GM08714 (cell line): Measurements from ENCODE around the gene CEBPG.
A peak's percentile ranks its signal among the peaks of the same experiment; 100 is the strongest.

Experiments
- H3K4me3 ChIP-seq: fragments of 200-500 bp; sonication (Bioruptor generic); 2 replicates; pipeline ENCODE4 v1.5.1; 2014; ENCODE audit warnings: mild to moderate bottlenecking, low read length, inconsistent platforms
- ZNF274 ChIP-seq: IDR thresholded peaks from 2 replicates; pipeline ENCODE4 v1.6.1; 2012; ENCODE audit warnings: mild to moderate bottlenecking, low read depth, low read length

CEBPG gene

DNA sequence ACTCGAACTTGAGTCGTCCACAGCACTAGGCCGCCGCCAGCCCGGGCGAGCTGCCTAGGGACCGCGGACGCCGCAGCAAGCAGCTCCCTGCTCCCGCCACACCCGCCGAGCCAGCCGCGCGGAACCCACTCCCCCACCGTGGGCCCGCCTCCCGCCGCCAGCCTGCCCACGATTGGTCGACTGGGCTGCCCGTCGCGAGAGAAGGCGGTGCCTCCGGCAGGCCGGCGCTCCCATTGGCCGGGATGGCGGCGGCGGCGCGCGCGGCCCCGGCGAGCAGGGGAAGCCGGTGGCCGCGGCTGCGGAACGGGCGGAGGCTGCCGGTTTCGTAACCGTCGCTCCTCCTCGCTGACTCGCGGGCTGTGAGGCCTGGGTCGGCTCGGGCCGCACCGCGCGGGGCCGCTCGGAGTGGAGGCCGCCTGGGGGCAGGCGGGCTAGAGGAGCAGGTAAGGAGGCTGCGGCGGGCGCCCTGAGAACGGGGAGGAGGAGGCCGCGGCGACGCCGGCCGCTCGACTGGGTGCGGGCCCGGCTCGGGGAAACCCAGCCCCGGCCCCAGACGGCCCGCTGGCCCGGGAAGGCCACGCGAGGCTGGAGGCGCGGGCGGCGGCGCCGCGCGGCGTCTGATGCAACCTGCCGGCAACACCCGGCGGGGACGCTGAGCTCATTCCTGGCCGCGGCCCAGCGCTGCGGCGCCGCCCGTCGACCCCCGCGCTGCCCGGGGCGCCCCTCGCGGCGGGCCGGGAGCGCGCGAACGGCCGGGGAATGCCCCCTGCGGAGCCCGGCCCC is at the start of gene CEBPG:
Gene CEBPG, plus strand, starts transcription at position 257 of the 783 bp plus-strand sequence. CDS start 5,531 bp downstream, outside the sequence.
- TF ChIP-seq ZNF274, result no peak
- H3K4me3 ChIP-seq, result peak within 1 kb of the TSS; percentile 94

DNA sequence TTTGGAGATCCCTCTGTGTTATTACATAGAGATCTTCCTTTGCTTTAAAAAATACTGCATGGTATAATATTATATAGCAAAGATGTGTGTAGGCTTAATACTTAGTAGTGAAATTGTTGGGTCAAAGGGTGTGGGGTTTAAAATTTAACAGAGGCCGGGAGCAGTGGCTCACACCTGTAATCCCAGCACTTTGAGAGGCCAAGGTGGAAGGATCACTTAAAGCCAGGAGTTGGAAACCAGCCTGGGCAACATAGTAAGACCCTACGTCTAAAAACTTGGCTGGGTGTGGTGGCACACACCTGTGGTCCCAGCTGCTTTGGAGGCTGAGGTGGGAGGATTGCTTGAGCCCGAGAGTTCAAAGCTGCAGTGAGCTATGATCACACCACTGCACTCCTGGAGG is 48.9 kb upstream of the CEBPG start:
- H3K4me3 ChIP-seq, result no peak overlapping the region
- TF ChIP-seq ZNF274, result no peak

DNA sequence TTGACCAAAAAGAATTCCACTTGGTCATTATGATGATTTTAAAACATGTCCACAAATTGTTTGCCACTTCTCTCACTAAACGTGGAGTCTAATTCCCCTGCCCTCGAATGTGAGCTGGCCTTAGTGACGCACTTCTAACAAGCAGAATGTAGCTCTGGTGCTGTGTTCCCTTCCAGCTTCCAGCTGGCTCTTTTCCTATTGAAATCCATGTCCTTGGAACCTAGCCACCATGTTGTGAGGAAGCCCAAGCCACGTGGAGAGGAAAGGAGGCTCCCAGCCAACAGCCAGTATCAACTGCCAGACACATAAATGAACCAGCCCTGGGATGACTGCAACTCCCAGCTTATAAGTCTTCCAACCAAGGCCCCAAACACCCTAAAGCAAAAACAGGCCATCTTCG is 47.6 kb upstream of the CEBPG start:
- no peak for TF ChIP-seq ZNF274

DNA sequence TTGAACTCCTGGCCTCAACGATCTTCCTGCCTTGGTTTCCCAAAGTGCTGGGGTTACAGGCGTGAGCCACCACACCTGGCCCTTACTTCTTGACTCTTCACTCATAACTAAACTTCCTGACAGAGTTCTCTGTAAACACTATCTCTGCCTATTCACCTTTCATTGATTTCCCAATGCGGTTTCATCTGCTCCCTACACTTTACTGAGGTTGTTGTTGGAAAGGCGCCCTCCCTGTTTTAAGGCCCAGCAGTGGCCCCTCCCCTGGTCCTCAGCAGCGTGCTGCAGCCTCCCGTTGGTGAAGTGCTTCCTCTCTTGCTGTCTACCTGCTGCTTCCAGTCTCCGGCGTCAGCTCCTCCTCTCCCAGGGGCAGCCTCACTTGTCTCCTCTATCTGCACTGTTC is 44.4 kb upstream of the CEBPG start:
- no peak overlapping the region for H3K4me3 ChIP-seq
- TF ChIP-seq ZNF274, result no peak

More for the DNA sequence above, 47.6 kb upstream of the CEBPG start:
- no peak overlapping the region for H3K4me3 ChIP-seq

DNA sequence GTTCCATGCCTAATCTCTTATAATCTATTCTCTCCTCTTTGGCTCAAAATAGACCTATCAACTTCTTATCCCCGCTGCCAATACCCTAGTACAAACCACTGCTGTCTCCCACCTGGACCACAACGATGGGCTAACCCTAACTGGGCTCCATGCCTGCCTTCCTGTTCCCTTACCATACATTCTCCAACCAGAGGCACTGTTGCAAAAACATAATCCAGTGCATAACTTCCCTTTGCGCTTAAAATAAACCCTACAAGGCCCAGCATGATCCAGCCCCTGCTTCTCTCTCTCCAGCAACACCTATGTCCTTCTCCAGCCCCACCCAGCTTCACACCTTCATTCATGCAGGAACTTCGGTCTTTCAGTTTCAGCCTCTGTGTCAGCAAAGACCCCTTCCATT is 43.8 kb upstream of the CEBPG start:
- H3K4me3 ChIP-seq, result no peak overlapping the region
- TF ChIP-seq ZNF274, result no peak

DNA sequence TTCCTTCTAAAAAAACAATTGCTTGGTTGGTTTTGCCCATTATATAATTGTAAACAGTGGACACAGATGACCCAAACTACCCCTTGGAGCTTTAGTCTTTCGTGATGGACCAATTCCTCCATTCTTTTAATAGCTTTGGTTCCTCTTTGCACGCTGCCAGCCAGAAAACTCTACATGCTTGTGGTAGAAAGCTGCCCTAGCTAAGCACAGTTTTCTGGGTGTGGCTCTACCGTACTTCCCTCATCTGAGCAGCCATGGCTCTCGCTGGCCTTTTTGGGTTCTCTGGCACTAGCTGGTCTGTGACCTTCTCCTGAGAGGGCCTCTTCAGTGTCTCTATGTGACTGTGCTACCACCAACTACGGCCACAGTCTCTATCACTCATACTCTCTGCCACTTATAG is 41.3 kb upstream of the CEBPG start:
- H3K4me3 ChIP-seq, result no peak overlapping the region
- TF ChIP-seq ZNF274, result no peak

DNA sequence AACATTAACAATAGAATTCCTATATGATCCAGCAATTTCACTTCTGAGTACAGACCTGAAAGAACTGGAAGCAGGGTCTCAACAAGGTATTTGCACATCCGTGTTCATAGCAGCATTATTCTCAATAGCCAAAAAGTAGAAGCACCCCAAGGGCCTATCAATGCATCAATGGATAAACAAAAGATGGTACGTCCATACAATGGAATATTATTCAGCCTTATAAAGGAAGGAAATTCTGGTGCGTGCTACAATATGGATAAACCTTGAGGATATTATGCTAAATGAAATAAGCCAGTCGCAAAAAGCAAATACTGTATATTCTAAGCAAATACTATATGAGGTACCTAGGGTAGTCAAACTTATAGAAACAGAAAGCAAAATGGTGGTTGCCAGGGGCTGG is 40.4 kb upstream of the CEBPG start:
- no peak overlapping the region for H3K4me3 ChIP-seq
- no peak for TF ChIP-seq ZNF274

DNA sequence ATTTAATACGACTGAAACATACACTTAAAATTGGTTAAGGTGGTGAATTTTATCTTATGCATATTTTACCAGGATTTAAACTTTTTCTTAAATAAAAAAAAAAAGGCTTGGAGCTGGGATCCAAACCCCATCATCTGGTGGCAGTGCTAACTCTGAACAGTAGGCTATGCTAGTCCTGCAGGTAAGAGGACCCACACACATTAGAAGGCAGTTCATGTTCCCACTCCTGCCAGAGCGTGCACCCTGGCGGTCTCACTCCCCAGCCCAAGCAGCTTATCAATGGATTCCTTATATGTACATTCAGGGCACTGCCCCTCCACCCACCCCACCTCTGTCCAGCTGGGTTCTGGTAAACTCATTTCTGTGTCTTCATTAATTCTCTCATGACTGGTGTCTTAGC is 39.9 kb upstream of the CEBPG start:
- TF ChIP-seq ZNF274, result no peak
- H3K4me3 ChIP-seq, result no peak overlapping the region

DNA sequence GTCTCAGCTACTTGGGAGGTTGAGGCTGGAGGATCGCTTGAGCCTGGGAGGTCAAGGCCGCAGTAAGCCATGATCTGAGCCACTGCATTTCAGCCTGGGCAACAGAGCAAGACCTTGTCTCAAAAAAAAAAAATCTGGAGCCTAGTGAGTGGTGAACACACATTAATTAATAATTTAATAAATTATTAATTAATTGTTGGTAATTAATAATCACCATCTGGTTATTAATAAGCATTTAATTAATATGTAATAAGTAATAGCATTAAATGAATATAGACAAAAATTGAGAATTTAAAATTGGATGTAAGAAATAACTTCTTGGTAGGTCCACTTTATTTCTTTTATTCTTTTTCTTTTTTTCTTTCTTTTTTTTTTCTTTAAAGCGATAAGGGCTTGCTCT is 39.2 kb upstream of the CEBPG start:
- H3K4me3 ChIP-seq, result no peak overlapping the region
- no peak for TF ChIP-seq ZNF274

DNA sequence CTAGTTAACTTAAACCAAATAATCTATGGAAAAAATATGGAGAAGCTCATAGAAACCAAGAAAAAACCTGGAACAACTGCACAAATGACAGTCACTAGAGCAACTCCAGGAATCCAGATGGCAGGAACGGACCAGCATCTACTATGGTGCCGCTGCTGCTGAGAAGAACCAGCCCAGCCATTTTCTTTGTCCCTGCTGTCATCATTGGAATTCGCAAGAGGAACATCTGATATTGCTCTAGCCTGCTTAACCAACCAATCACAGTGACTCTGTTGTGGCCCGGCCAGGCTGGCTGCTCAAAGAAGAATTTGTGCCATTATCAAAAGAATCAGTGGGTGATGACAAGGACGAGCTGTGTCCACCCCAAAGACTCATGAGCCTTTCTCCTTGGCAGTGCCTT is 38.1 kb upstream of the CEBPG start:
- no peak overlapping the region for H3K4me3 ChIP-seq
- TF ChIP-seq ZNF274, result no peak

DNA sequence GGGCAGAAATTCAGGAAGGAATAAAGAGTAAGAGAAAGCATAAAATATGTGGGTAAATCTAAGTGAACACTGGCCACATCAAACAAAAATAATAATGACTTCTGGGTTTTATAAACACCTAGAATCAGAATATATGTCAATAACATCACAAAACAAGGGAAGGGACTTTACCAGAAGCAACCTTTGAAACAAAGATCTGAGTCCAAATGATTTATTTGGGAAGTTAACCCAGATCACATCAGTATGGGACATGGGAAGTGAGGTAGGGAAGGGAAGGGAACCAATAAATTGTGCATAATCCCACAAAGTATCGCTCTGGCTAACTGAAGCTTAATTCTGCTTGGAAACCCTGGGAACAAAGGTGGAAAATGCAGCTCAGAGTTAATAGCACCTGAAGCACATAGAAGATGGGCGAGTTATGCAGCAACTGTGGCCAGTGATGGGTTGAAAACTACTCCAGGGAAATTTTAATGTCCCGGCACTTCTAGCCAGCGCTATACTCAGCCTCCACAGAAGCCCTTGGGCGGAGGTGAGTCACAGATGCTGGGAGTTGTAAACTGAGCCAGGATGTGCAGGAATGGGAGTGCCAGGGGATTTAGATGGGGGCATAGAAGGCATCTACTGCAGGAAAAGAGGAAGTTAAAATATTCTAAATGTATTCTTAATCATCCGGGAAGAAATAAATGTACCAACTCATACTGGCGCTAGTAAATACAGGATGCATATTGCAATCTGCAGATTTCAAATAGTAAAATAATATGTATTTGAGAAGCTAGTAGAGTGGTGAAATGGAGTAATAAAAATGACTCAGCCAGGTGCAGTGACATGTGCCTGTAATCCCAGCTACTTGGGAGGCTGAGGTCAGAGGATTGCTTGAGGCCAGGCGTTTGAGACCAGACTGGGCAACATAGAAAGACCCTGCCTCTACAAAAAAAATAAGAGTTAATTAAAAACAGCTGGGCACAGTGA is 34.2 kb upstream of the CEBPG start:
- TF ChIP-seq ZNF274, result no peak

DNA sequence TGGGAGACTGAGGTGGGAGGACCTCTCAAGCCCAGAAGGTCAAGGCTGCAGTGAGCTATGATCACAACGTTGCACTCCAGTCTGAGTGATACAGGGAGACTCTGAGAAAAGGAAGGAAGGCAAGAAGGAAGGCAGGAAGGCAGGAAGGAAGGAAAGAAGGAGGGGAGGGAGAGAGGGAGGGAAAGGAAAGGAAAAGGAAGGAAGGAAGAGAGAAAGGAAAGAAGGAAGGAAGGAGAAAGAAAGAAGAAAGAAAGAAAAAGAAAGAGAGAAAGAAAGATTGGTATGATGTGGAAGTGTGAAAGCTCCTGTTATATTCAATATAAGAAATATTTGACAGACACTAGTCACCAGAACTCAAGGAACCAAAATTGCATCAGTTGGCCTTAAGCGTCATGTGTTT is 32.5 kb upstream of the CEBPG start:
- no peak for TF ChIP-seq ZNF274
- H3K4me3 ChIP-seq, result no peak overlapping the region

More for the DNA sequence above, 34.2 kb upstream of the CEBPG start:
- H3K4me3 ChIP-seq, result no peak overlapping the region

DNA sequence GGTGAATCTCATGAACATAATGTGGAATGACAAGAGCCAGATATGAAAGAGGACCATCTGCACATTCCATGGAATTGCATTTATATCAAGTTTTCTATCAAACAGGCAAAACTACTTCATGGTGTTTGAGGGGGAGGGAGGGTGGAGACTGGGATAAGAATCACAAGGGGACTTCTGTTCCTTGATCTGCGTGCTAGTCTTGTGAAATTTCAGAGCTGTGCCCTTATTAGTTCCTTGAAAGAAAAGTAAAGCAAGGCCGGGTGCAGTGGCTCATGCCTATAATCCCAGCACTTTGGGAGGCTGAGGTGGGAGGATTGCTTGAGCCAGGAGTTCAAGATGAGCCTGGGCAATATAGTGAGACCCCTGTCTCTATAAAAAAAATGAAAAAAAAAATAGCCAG is 30.2 kb upstream of the CEBPG start:
- no peak for TF ChIP-seq ZNF274
- no peak overlapping the region for H3K4me3 ChIP-seq

DNA sequence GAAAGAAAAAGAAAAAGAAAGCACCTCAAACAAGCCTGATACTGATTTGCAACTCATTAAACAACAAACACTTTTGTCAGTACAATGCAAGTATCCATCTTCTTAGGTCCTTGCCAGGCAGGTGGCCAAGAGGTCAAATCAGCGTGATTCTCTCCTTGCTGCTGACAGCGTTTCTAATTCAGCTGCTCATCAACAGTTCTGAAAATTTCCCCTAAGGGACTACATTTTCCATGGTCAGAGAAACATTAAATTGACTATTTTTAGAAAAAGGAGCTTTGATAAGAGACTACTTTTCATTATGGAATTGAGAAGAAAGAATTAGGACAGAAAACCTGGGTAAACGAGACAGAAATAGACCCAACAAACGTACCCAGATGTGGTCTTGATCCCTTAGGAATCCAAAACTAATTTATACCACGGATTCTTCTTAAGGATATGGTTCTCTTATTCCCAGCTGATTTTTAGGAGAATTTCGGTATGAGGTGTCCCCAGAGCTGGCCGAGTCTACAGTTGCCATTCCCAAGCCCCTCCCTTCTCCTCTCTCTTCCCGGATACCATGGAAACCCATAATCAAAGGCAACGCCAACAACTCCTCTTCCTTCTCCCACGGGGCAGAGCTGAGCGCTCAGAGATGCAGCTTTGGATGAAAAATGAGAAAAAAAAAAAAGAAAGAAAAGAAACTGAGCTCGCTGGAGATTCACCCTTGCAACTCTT is 29.5 kb upstream of the CEBPG start:
- TF ChIP-seq ZNF274, result no peak
- no peak overlapping the region for H3K4me3 ChIP-seq

DNA sequence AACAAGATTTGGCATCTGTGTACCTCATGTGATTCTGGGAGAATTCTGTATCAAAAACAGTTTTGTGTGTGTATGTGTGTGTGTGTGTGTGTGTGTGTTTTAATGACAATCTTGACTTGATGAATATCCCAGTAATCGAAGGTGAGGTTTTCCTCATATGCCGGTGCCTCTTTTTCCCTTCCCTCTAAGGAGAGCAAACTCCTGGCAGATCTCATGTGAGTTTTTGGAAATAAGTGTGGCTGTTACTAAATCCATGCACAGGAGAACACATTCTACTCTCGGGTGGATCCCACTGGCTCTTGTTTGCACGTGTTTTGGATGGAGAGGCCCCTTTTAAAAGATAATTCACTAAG is 29.0 kb upstream of the CEBPG start:
- no peak overlapping the region for H3K4me3 ChIP-seq
- no peak for TF ChIP-seq ZNF274
